Activated CD4-positive, alpha-beta T cell treated with anti-CD3 and anti-CD28 coated beads, Interleukin-2, amount 10 ng/mL, durations not matched to agents 7 days and 5 days (primary cell): ENCODE data around the gene MUC21. TPM values are rescaled to one million over a fixed set of nuclear protein-coding genes. Genes with fewer than 3 reads are reported as not detected.

Source experiments
- CTCF ChIA-PET: fragments of 350-600 bp; sonication (Branson Sonifier 250); formaldehyde crosslinking; loops from one replicate; lab custom pipeline; 2021; ENCODE audit warnings: antibody characterized with exemption; lab: Charles Lee
- POLR2A ChIA-PET: fragments of 350-600 bp; sonication (Branson Sonifier 250); formaldehyde crosslinking; loops from one replicate; lab custom pipeline; 2021; ENCODE audit warnings: antibody characterized with exemption; lab: Charles Lee
- DNase-seq: peaks from one replicate; pipeline ENCODE4 v3.0.0-alpha.2; 2020
- H3K27ac Mint-ChIP-seq: one replicate; pipeline ENCODE4 v1.8.0; 2021; ENCODE audit warnings: mild to moderate bottlenecking, moderate library complexity, mixed read lengths
- H3K27me3 Mint-ChIP-seq: one replicate; pipeline ENCODE4 v1.8.0; 2021; ENCODE audit warnings: mixed read lengths
- H3K36me3 Mint-ChIP-seq: one replicate; pipeline ENCODE4 v1.8.0; 2021; ENCODE audit warnings: low read depth, mixed read lengths
- H3K4me1 Mint-ChIP-seq: one replicate; pipeline ENCODE4 v1.8.0; 2021; ENCODE audit warnings: mixed read lengths
- H3K4me3 Mint-ChIP-seq: one replicate; pipeline ENCODE4 v1.8.0; 2021; ENCODE audit warnings: mild to moderate bottlenecking, moderate library complexity, mixed read lengths
- H3K9me3 Mint-ChIP-seq: one replicate; pipeline ENCODE4 v1.8.0; 2021; ENCODE audit warnings: mixed read lengths
- total RNA-seq, 2 experiments: library from RNA; stranded (reverse); gene quantifications; one replicate each; pipeline ENCODE4 v1.2.3, GENCODE V29; 2021

Gene MUC21
- not detected for total RNA-seq

GRCh38 chr6:30983439-30983838 is at the start of gene MUC21:
TSS of gene MUC21 (plus strand) at chr6:30983718. CDS start at chr6:30983959, 241 bp downstream.
- Mint-ChIP-seq H3K9me3 (no peaks in the 10 kb centered on the region), H3K27ac (no peak within 1 kb of the TSS), H3K36me3 (no peaks in the 10 kb centered on the region), H3K4me3 (no peak within 1 kb of the TSS), H3K27me3 (peaks cover 21% of the 10 kb centered on the region), H3K4me1 (no peaks in the 10 kb centered on the region)
- POLR2A ChIA-PET, result no interaction called here
- DNase-seq, result no peak
- CTCF ChIA-PET, result interaction anchor here (1.0 kb wide), 1 partner anchor 36 kb away, joined by 3 read pairs; no protein-coding TSS in a partner anchor

- no peak for DNase-seq
- no peaks in the 10 kb centered on the region for H3K9me3 Mint-ChIP-seq
- POLR2A ChIA-PET, result no interaction called here
- H3K4me1 Mint-ChIP-seq, result no peaks in the 10 kb centered on the region
- CTCF ChIA-PET, result no interaction called here
- no peak overlapping the region for H3K27ac Mint-ChIP-seq
- peaks cover 13% of the 10 kb centered on the region for H3K27me3 Mint-ChIP-seq
- no peak overlapping the region for H3K4me3 Mint-ChIP-seq
- no peaks in the 10 kb centered on the region for H3K36me3 Mint-ChIP-seq
Observed at GRCh38 chr6:30935018-30935417, 48.5 kb upstream of the MUC21 start.

- CTCF ChIA-PET, result interaction anchor here (1.4 kb wide), 1 partner anchor 10 kb away, joined by 4 read pairs; no protein-coding TSS in a partner anchor
- Mint-ChIP-seq H3K4me3 (no peak overlapping the region), H3K27me3 (peaks cover 23% of the 10 kb centered on the region), H3K27ac (no peak overlapping the region), H3K9me3 (no peaks in the 10 kb centered on the region), H3K36me3 (no peaks in the 10 kb centered on the region), H3K4me1 (peaks cover 2% of the 10 kb centered on the region)
- POLR2A ChIA-PET, result no interaction called here
- no peak for DNase-seq
Observed at GRCh38 chr6:30937265-30937664, 46.3 kb upstream of the MUC21 start.

DNA sequence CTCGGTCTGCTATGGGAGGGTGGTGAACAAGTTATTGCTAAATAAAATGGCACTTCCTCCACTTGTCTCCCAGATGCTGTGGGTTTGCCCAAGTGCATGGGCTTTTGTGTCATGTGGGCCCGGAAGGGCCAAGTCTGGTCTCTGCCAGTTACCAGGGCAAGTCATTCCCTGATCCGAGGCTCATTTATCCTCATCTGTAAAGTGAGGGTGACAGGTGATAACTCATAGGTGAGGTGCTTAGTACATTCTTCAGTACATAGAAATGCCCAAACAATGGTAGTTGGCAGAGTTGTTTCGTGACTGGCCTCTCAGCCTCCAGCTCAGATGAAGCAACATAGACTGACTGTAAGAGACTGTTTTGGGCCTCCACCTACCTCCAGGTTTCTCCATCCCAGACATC is 44.8 kb upstream of the MUC21 start:
- ChIA-PET POLR2A (no interaction called here), CTCF (no interaction called here)
- no peaks in the 10 kb centered on the region for H3K36me3 Mint-ChIP-seq
- DNase-seq, result no peak
- H3K27me3 Mint-ChIP-seq, result peaks cover 36% of the 10 kb centered on the region
- H3K4me1 Mint-ChIP-seq, result peaks cover 2% of the 10 kb centered on the region
- H3K27ac Mint-ChIP-seq, result no peak overlapping the region
- no peaks in the 10 kb centered on the region for H3K9me3 Mint-ChIP-seq
- H3K4me3 Mint-ChIP-seq, result no peak overlapping the region

GRCh38 chr6:30939473-30939872 is 44.0 kb upstream of the MUC21 start:
- Mint-ChIP-seq H3K4me1 (peaks cover 2% of the 10 kb centered on the region), H3K27me3 (peaks cover 40% of the 10 kb centered on the region), H3K27ac (no peak overlapping the region), H3K36me3 (no peaks in the 10 kb centered on the region), H3K4me3 (no peak overlapping the region), H3K9me3 (no peaks in the 10 kb centered on the region)
- POLR2A ChIA-PET, result no interaction called here
- DNase-seq, result no peak
- CTCF ChIA-PET, result interaction anchor here (1.0 kb wide), 1 partner anchor 16 kb away, joined by 3 read pairs; no protein-coding TSS in a partner anchor

DNA sequence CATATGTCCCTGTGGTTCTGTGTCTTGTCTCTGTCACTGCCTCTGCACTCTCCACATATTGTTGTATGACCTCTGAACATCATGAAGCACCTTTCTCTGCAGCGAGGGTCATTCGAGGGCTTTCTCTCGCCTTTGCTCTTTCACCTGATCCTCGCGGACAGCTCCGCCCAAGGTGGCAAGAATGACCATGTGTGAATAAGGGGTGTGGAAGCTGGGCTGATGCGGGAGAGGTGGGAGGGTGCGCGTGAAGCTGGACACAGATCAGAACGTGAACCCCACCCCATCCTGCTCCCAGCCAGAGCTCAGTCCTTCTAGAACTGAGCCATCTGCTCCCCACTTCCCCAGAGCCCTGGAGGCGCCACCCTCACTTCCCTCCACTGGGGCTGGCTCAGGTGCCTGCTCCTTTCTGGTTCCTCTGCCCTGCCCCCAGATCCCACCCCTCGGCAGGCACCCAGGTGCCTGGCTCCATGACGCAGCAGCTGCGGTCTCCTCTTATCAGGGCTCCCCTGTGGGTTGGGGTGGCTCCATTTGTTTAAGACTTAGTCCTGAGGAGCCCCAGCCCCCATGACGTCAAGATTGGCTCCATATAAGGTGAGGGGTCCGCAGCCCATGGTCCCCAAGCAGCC is 43.0 kb upstream of the MUC21 start, which contains the start of gene MUCL3:
Gene MUCL3, plus strand, starts transcription at position 613 of the 626 bp plus-strand sequence. CDS start 27 bp downstream, outside the sequence.
- DNase-seq, result no peak
- H3K4me3 Mint-ChIP-seq, result no peak within 1 kb of the TSS
- no peaks in the 10 kb centered on the region for H3K9me3 Mint-ChIP-seq
- H3K27me3 Mint-ChIP-seq, result peaks cover 39% of the 10 kb centered on the region
- ChIA-PET CTCF (interaction anchor here (0.6 to 1.2 kb wide), 5 partner anchors 9 to 78 kb away, joined by 3 read pairs; partner anchors contain the start of gene SFTA2), POLR2A (no interaction called here)
- H3K27ac Mint-ChIP-seq, result no peak within 1 kb of the TSS
- H3K36me3 Mint-ChIP-seq, result no peaks in the 10 kb centered on the region
- H3K4me1 Mint-ChIP-seq, result peaks cover 2% of the 10 kb centered on the region

DNA sequence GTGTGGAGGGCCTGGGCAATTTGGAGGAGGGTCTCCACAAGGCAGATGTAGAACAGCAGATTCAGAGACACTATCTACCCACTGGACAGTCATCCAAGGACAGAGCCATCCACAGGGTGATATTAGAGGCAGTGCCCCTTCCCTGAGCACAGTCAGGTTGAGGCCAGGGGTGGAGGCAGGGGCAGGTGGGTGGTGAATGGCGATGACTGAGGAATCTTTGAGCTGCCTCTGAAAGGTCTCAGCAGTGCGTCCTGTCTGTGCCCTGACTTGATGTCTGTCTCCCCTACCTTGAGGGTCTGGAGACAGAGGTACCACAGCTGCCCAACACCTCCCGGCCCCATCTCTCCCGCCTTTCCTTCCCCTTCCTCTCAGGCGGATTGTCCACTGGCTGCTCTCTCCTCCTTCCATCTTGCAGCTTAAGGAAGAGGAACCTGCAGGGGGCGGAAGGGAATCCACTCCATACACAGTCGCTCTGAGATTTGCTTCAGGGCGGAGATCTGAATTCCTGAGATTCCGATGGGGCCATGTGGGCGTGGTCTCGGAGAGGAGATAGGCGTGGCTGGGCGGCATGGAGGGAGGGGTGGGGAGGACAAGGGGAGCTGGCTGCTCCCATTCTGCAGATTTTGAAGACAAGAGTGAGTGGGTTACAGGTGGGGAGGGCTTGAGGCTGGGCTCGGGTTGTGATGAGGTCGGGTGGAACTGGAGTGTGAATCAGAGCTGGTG is 41.0 kb upstream of the MUC21 start:
- Mint-ChIP-seq H3K9me3 (no peaks in the 10 kb centered on the region), H3K4me1 (peaks cover 2% of the 10 kb centered on the region), H3K4me3 (no peak overlapping the region), H3K36me3 (no peaks in the 10 kb centered on the region), H3K27ac (no peak overlapping the region), H3K27me3 (peaks cover 39% of the 10 kb centered on the region)
- POLR2A ChIA-PET, result no interaction called here
- CTCF ChIA-PET, result no interaction called here
- no peak for DNase-seq

- Mint-ChIP-seq H3K36me3 (no peaks in the 10 kb centered on the region), H3K27me3 (peaks cover 49% of the 10 kb centered on the region), H3K9me3 (no peaks in the 10 kb centered on the region), H3K27ac (no peak overlapping the region), H3K4me1 (peaks cover 2% of the 10 kb centered on the region), H3K4me3 (no peak overlapping the region)
- ChIA-PET POLR2A (no interaction called here), CTCF (interaction anchor here (0.9 kb wide), 1 partner anchor 12 kb away, joined by 3 read pairs; no protein-coding TSS in a partner anchor)
- no peak for DNase-seq
Observed at GRCh38 chr6:30944051-30944450, 39.5 kb upstream of the MUC21 start.

GRCh38 chr6:30945281-30945680 is 38.2 kb upstream of the MUC21 start:
- Mint-ChIP-seq H3K4me1 (peaks cover 2% of the 10 kb centered on the region), H3K4me3 (no peak overlapping the region), H3K27me3 (peaks cover 54% of the 10 kb centered on the region), H3K27ac (no peak overlapping the region), H3K36me3 (no peaks in the 10 kb centered on the region), H3K9me3 (no peaks in the 10 kb centered on the region)
- no peak for DNase-seq
- ChIA-PET POLR2A (no interaction called here), CTCF (interaction anchor here (0.9 kb wide), 1 partner anchor 11 kb away, joined by 3 read pairs; no protein-coding TSS in a partner anchor)

DNA sequence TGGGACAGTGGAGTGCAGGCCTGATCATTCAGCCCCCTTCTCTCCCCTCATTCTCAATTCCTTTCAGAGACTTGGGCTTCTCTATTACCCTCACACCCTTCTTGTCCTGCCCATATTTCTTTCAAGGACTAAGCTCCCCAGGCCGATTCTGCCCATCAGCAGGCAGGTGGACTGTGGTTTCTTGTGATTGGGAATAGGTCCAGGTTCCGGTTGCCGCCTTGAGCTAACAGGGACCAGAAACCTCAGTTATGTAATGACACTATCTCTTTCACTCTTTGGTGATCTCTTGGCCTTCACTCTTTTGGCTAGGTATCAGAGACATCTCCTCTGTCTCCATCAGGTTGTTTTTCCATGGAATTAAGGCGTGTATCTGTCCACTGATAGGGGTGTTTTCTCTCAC is 36.3 kb upstream of the MUC21 start:
- Mint-ChIP-seq H3K4me3 (no peak overlapping the region), H3K4me1 (peaks cover under 1% of the 10 kb centered on the region), H3K27ac (no peak overlapping the region), H3K9me3 (no peaks in the 10 kb centered on the region), H3K27me3 (peaks cover 61% of the 10 kb centered on the region), H3K36me3 (no peaks in the 10 kb centered on the region)
- no peak for DNase-seq
- ChIA-PET CTCF (interaction anchor here (1.2 to 1.7 kb wide), 2 partner anchors 10 to 37 kb away, joined by 3 to 4 read pairs; partner anchors contain the start of gene MUC21), POLR2A (no interaction called here)

DNA sequence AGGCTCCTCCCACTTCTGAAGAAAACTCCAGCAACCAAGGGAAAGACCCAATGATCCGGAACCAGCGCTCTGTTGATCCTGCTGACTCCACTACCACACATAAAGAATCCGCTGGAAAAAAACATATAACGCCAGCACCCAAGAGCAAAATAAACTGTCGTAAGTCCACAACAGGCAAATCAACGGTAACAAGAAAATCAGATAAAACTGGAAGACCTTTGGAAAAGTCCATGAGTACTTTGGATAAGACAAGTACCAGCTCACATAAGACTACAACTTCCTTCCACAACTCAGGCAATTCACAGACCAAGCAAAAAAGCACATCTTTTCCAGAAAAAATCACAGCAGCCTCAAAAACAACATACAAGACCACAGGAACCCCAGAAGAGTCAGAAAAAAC is 34.7 kb upstream of the MUC21 start:
- CTCF ChIA-PET, result no interaction called here

DNA sequence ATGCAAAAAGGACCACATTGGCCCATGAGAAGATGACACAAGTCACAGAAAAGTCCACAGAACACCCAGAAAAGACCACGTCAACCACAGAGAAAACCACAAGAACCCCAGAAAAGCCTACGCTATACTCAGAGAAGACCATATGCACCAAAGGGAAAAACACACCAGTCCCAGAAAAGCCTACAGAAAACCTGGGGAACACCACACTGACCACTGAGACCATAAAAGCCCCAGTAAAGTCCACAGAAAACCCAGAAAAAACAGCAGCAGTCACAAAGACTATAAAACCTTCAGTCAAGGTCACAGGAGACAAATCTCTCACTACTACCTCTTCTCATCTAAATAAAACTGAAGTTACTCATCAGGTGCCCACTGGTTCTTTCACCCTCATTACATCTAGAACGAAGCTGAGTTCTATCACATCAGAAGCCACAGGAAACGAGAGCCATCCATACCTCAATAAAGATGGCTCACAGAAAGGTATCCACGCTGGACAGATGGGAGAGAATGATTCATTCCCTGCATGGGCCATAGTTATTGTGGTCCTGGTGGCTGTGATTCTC is 31.5 kb upstream of the MUC21 start:
- ChIA-PET POLR2A (no interaction called here), CTCF (no interaction called here)
- no peak overlapping the region for H3K27ac Mint-ChIP-seq
- H3K4me1 Mint-ChIP-seq, result peaks cover 7% of the 10 kb centered on the region
- DNase-seq, result no peak
- no peaks in the 10 kb centered on the region for H3K9me3 Mint-ChIP-seq
- H3K36me3 Mint-ChIP-seq, result no peaks in the 10 kb centered on the region
- H3K4me3 Mint-ChIP-seq, result no peak overlapping the region
- peaks cover 76% of the 10 kb centered on the region for H3K27me3 Mint-ChIP-seq

More for the DNA sequence above, 34.7 kb upstream of the MUC21 start:
- POLR2A ChIA-PET, result no interaction called here
- Mint-ChIP-seq H3K4me1 (no peaks in the 10 kb centered on the region), H3K4me3 (no peak overlapping the region), H3K36me3 (no peaks in the 10 kb centered on the region), H3K9me3 (no peaks in the 10 kb centered on the region), H3K27me3 (peaks cover 60% of the 10 kb centered on the region), H3K27ac (no peak overlapping the region)
- DNase-seq, result no peak
